HEK293 (cell line): Measurements from ENCODE around the gene STX1B.

ENCODE experiments used
- BCL11B ChIP-seq: fragments of 450-650 bp; formaldehyde crosslinking; IDR thresholded peaks from 2 replicates; pipeline ENCODE4 v1.5.1; 2016; ENCODE audit warnings: low read depth, missing biosample characterization, missing genetic modification characterization
- EGR2 ChIP-seq: fragments of 450-650 bp; formaldehyde crosslinking; IDR thresholded peaks from 2 replicates; pipeline ENCODE4 v1.5.1; 2016; ENCODE audit warnings: low read depth, missing biosample characterization, missing genetic modification characterization
- KLF8 ChIP-seq: fragments of 450-650 bp; formaldehyde crosslinking; IDR thresholded peaks from 2 replicates; pipeline ENCODE4 v1.5.1; 2016; ENCODE audit warnings: missing biosample characterization, missing genetic modification characterization
- MZF1 ChIP-seq: fragments of 450-650 bp; formaldehyde crosslinking; IDR thresholded peaks from 2 replicates; pipeline ENCODE4 v1.5.1; 2017; ENCODE audit warnings: missing biosample characterization, missing genetic modification characterization, borderline replicate concordance
- ZNF146 ChIP-seq: fragments of 450-650 bp; formaldehyde crosslinking; IDR thresholded peaks from 2 replicates; pipeline ENCODE4 v1.5.1; 2016; ENCODE audit warnings: missing biosample characterization, missing genetic modification characterization
- ZNF19 ChIP-seq: fragments of 450-650 bp; formaldehyde crosslinking; IDR thresholded peaks from 2 replicates; pipeline ENCODE4; 2016; ENCODE audit warnings: missing biosample characterization, missing genetic modification characterization, low read depth
- ZNF214 ChIP-seq: fragments of 450-650 bp; formaldehyde crosslinking; IDR thresholded peaks from 2 replicates; pipeline ENCODE4 v1.5.1; 2017; ENCODE audit warnings: missing biosample characterization, mild to moderate bottlenecking, missing genetic modification characterization, borderline replicate concordance
- ZNF221 ChIP-seq: fragments of 450-650 bp; formaldehyde crosslinking; IDR thresholded peaks from 2 replicates; pipeline ENCODE4 v1.5.1; 2017; ENCODE audit warnings: missing biosample characterization, missing genetic modification characterization, borderline replicate concordance
- ZNF324 ChIP-seq: fragments of 450-650 bp; formaldehyde crosslinking; IDR thresholded peaks from 2 replicates; pipeline ENCODE4 v1.5.1; 2016; ENCODE audit warnings: missing biosample characterization, missing genetic modification characterization
- ZNF416 ChIP-seq: fragments of 450-650 bp; formaldehyde crosslinking; IDR thresholded peaks from 2 replicates; pipeline ENCODE4 v1.5.1; 2016; ENCODE audit warnings: missing biosample characterization, missing genetic modification characterization
- ZNF48 ChIP-seq: fragments of 450-650 bp; formaldehyde crosslinking; IDR thresholded peaks from 2 replicates; pipeline ENCODE4 v1.5.1; 2016; ENCODE audit warnings: missing biosample characterization, missing genetic modification characterization
- ZNF529 ChIP-seq: fragments of 450-650 bp; formaldehyde crosslinking; IDR thresholded peaks from 2 replicates; pipeline ENCODE4 v1.5.1; 2017; ENCODE audit warnings: missing genetic modification characterization, missing biosample characterization; ENCODE audit not compliant: insufficient replicate concordance
- ZNF549 ChIP-seq: fragments of 450-650 bp; IDR thresholded peaks from 2 replicates; pipeline ENCODE4 v1.5.1; 2018; ENCODE audit warnings: missing biosample characterization, missing genetic modification characterization, mild to moderate bottlenecking, inconsistent platforms, moderate library complexity
- ZNF560 ChIP-seq: fragments of 450-650 bp; formaldehyde crosslinking; IDR thresholded peaks from 2 replicates; pipeline ENCODE4 v1.5.1; 2017; ENCODE audit warnings: missing biosample characterization, missing genetic modification characterization, borderline replicate concordance
- ZNF610 ChIP-seq: fragments of 450-650 bp; formaldehyde crosslinking; IDR thresholded peaks from 2 replicates; pipeline ENCODE4 v1.5.1; 2016; ENCODE audit warnings: missing biosample characterization, missing genetic modification characterization, borderline replicate concordance
- ZNF654 ChIP-seq: fragments of 450-650 bp; formaldehyde crosslinking; IDR thresholded peaks from 2 replicates; pipeline ENCODE4 v1.5.1; 2016; ENCODE audit warnings: low read depth, missing biosample characterization, missing genetic modification characterization
- ZNF701 ChIP-seq: fragments of 450-650 bp; formaldehyde crosslinking; IDR thresholded peaks from 2 replicates; pipeline ENCODE4 v1.5.1; 2016; ENCODE audit warnings: missing biosample characterization, missing genetic modification characterization
- TF ChIP-seq, protein P1 (sequence below): fragments of 450-650 bp; formaldehyde crosslinking; IDR thresholded peaks from 2 replicates; pipeline ENCODE4 v1.5.1; 2016; ENCODE audit warnings: missing biosample characterization, missing genetic modification characterization, borderline replicate concordance
- TF ChIP-seq, protein P2 (sequence below): IDR thresholded peaks from 2 replicates; pipeline ENCODE4 v1.6.1; 2011; ENCODE audit warnings: mild to moderate bottlenecking, low read depth, low read length, borderline replicate concordance
- TF ChIP-seq, protein P3 (sequence below): fragments of 450-650 bp; formaldehyde crosslinking; IDR thresholded peaks from 2 replicates; pipeline ENCODE4 v1.5.1; 2016; ENCODE audit warnings: missing biosample characterization, missing genetic modification characterization
- TF ChIP-seq, protein P4 (sequence below): fragments of 450-650 bp; formaldehyde crosslinking; IDR thresholded peaks from 2 replicates; pipeline ENCODE4 v1.5.1; 2016; ENCODE audit warnings: missing biosample characterization, missing genetic modification characterization
- TF ChIP-seq, protein P5 (sequence below): fragments of 450-650 bp; formaldehyde crosslinking; IDR thresholded peaks from 2 replicates; pipeline ENCODE4 v1.5.1; 2017; ENCODE audit warnings: missing biosample characterization, missing genetic modification characterization

STX1B gene

DNA sequence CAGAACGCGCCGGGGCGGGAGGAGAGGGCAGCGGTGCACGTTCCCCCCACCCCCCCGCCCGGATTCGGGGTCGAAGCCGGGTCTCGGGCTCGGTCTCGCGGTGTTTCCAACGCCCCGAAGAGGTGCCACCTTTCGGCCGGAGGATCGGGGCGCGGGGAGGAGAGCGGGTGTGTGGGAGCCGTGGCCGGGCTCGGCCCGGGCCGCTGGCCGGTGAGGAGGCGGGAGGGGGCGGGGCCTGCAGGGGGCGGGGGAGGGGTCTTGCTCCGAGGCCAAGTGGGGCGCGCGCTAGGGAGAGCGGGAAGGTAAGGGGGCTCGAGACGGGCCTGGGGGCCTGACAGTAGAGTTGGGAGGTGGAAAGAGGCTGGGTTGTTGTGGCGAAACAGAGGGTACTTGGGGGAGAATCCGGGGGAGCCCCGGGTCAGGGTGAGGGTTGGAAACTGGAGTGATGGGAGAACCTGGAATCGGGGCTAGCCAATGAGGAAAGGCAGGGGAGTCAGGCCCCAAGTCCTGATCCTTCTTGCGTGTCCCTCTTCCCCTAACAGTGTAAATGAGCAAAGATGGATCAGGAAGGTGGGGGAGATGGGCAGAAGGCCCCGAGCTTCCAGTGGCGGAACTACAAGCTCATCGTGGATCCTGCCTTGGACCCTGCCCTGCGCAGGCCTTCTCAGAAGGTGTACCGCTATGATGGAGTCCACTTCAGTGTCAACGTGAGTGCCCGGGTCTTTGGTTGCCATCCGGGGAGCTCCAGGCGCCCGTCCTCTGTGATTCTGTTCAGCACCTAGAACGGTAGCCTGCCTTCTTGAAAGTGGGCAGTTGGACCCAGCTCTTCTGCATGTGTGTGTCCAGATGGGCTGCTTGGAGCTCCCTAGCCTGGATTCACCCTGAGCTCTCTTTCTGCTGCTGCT lies 52.0 kb downstream of the STX1B start (continued):
- TF ChIP-seq ZNF560 (tag by site-specific recombination) (no peak), MZF1 (no peak), ZNF214 (tag by site-specific recombination) (no peak), ZNF221 (tag by site-specific recombination) (no peak), ZNF654 (tag by site-specific recombination) (no peak), ZNF324 (tag by site-specific recombination) (no peak), EGR2 (tag by site-specific recombination) (0 out of 2 replicates have a peak, but pooled peaks have one; percentile 13), ZNF416 (tag by site-specific recombination) (no peak), BCL11B (tag by site-specific recombination) (no peak), KLF8 (no peak), ZNF529 (tag by site-specific recombination) (no peak), ZNF701 (tag by site-specific recombination) (no peak), ZNF19 (tag by site-specific recombination) (no peak), ZNF48 (no peak), ZNF610 (no peak), ZNF549 (tag by site-specific recombination) (no peak), ZNF146 (tag by site-specific recombination) (no peak)
- TF ChIP-seq, protein P1, sequence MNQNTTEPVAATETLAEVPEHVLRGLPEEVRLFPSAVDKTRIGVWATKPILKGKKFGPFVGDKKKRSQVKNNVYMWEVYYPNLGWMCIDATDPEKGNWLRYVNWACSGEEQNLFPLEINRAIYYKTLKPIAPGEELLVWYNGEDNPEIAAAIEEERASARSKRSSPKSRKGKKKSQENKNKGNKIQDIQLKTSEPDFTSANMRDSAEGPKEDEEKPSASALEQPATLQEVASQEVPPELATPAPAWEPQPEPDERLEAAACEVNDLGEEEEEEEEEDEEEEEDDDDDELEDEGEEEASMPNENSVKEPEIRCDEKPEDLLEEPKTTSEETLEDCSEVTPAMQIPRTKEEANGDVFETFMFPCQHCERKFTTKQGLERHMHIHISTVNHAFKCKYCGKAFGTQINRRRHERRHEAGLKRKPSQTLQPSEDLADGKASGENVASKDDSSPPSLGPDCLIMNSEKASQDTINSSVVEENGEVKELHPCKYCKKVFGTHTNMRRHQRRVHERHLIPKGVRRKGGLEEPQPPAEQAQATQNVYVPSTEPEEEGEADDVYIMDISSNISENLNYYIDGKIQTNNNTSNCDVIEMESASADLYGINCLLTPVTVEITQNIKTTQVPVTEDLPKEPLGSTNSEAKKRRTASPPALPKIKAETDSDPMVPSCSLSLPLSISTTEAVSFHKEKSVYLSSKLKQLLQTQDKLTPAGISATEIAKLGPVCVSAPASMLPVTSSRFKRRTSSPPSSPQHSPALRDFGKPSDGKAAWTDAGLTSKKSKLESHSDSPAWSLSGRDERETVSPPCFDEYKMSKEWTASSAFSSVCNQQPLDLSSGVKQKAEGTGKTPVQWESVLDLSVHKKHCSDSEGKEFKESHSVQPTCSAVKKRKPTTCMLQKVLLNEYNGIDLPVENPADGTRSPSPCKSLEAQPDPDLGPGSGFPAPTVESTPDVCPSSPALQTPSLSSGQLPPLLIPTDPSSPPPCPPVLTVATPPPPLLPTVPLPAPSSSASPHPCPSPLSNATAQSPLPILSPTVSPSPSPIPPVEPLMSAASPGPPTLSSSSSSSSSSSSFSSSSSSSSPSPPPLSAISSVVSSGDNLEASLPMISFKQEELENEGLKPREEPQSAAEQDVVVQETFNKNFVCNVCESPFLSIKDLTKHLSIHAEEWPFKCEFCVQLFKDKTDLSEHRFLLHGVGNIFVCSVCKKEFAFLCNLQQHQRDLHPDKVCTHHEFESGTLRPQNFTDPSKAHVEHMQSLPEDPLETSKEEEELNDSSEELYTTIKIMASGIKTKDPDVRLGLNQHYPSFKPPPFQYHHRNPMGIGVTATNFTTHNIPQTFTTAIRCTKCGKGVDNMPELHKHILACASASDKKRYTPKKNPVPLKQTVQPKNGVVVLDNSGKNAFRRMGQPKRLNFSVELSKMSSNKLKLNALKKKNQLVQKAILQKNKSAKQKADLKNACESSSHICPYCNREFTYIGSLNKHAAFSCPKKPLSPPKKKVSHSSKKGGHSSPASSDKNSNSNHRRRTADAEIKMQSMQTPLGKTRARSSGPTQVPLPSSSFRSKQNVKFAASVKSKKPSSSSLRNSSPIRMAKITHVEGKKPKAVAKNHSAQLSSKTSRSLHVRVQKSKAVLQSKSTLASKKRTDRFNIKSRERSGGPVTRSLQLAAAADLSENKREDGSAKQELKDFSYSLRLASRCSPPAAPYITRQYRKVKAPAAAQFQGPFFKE (tag by site-specific recombination) = no peak
- TF ChIP-seq, protein P2, sequence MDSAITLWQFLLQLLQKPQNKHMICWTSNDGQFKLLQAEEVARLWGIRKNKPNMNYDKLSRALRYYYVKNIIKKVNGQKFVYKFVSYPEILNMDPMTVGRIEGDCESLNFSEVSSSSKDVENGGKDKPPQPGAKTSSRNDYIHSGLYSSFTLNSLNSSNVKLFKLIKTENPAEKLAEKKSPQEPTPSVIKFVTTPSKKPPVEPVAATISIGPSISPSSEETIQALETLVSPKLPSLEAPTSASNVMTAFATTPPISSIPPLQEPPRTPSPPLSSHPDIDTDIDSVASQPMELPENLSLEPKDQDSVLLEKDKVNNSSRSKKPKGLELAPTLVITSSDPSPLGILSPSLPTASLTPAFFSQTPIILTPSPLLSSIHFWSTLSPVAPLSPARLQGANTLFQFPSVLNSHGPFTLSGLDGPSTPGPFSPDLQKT = no peak
- TF ChIP-seq, protein P3, sequence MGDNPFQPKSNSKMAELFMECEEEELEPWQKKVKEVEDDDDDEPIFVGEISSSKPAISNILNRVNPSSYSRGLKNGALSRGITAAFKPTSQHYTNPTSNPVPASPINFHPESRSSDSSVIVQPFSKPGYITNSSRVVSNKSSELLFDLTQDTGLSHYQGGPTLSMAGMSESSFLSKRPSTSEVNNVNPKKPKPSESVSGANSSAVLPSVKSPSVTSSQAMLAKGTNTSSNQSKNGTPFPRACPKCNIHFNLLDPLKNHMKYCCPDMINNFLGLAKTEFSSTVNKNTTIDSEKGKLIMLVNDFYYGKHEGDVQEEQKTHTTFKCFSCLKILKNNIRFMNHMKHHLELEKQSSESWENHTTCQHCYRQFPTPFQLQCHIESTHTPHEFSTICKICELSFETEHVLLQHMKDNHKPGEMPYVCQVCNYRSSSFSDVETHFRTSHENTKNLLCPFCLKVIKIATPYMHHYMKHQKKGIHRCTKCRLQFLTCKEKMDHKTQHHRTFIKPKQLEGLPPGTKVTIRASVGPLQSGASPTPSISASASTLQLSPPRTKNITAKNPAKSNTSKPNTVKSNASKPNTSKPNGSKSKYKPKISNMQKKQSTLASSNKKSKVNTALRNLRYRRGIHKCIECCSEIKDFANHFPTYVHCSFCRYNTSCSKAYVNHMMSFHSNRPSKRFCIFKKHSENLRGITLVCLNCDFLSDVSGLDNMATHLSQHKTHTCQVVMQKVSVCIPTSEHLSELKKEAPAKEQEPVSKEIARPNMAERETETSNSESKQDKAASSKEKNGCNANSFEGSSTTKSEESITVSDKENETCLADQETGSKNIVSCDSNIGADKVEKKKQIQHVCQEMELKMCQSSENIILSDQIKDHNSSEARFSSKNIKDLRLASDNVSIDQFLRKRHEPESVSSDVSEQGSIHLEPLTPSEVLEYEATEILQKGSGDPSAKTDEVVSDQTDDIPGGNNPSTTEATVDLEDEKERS (tag by site-specific recombination) = no peak
- TF ChIP-seq, protein P4, sequence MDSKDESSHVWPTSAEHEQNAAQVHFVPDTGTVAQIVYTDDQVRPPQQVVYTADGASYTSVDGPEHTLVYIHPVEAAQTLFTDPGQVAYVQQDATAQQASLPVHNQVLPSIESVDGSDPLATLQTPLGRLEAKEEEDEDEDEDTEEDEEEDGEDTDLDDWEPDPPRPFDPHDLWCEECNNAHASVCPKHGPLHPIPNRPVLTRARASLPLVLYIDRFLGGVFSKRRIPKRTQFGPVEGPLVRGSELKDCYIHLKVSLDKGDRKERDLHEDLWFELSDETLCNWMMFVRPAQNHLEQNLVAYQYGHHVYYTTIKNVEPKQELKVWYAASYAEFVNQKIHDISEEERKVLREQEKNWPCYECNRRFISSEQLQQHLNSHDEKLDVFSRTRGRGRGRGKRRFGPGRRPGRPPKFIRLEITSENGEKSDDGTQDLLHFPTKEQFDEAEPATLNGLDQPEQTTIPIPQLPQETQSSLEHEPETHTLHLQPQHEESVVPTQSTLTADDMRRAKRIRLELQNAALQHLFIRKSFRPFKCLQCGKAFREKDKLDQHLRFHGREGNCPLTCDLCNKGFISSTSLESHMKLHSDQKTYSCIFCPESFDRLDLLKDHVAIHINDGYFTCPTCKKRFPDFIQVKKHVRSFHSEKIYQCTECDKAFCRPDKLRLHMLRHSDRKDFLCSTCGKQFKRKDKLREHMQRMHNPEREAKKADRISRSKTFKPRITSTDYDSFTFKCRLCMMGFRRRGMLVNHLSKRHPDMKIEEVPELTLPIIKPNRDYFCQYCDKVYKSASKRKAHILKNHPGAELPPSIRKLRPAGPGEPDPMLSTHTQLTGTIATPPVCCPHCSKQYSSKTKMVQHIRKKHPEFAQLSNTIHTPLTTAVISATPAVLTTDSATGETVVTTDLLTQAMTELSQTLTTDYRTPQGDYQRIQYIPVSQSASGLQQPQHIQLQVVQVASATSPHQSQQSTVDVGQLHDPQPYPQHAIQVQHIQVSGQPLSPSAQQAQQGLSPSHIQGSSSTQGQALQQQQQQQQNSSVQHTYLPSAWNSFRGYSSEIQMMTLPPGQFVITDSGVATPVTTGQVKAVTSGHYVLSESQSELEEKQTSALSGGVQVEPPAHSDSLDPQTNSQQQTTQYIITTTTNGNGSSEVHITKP = peak; percentile 38; the same call in 1 of the 2 replicates
- TF ChIP-seq, protein P5, sequence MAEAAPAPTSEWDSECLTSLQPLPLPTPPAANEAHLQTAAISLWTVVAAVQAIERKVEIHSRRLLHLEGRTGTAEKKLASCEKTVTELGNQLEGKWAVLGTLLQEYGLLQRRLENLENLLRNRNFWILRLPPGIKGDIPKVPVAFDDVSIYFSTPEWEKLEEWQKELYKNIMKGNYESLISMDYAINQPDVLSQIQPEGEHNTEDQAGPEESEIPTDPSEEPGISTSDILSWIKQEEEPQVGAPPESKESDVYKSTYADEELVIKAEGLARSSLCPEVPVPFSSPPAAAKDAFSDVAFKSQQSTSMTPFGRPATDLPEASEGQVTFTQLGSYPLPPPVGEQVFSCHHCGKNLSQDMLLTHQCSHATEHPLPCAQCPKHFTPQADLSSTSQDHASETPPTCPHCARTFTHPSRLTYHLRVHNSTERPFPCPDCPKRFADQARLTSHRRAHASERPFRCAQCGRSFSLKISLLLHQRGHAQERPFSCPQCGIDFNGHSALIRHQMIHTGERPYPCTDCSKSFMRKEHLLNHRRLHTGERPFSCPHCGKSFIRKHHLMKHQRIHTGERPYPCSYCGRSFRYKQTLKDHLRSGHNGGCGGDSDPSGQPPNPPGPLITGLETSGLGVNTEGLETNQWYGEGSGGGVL = peak; percentile 76; the same call in 1 of the 2 replicates
